ENCODE measurements around the gene RAPGEF3.

RAPGEF3 gene

GRCh38 chr12:47736216-47736615 is 22.5 kb downstream of the RAPGEF3 start:
- Histone ChIP-seq H3K27ac (ENCODE audit: low read length) (peak overlapping the region; percentile 36), H3K4me3 (ENCODE audit: low read depth in 1 of 2, low read length in 2 of 2) (no peak overlapping the region), H3K36me3 (ENCODE audit: control insufficient read depth in 1 of 2, insufficient read depth in 2 of 2, low read length in 2 of 2) (no peaks in the 10 kb centered on the region), H3K4me1 (ENCODE audit: control insufficient read depth in 1 of 2, insufficient read depth in 2 of 2, low read length in 2 of 2) (peaks cover 16 to 46% of the 10 kb centered on the region in 2 donors), H3K9me3 (ENCODE audit: control insufficient read depth in 1 of 2, low read length in 2 of 2) (no peaks in the 10 kb centered on the region), H3K27me3 (ENCODE audit: low read depth, low read length) (no peaks in the 10 kb centered on the region)

- H3K4me1 ChIP-seq (ENCODE audit: control insufficient read depth in 1 of 2, insufficient read depth in 2 of 2, low read length in 2 of 2), result peaks cover 16 to 41% of the 10 kb centered on the region in 2 donors
These were observed 23.0 kb downstream of the RAPGEF3 start for GRCh38 chr12:47735649-47736048.

GRCh38 chr12:47734725-47735480 is 23.8 kb downstream of the RAPGEF3 start:
- H3K4me3 ChIP-seq (ENCODE audit: low read depth in 1 of 2, low read length in 2 of 2), result no peak overlapping the region
- no peaks in the 10 kb centered on the region for H3K27me3 ChIP-seq (ENCODE audit: low read depth, low read length)
- no peaks in the 10 kb centered on the region for H3K36me3 ChIP-seq (ENCODE audit: control insufficient read depth in 1 of 2, insufficient read depth in 2 of 2, low read length in 2 of 2)
- H3K27ac ChIP-seq (ENCODE audit: low read length), result no peak overlapping the region
- H3K4me1 ChIP-seq (ENCODE audit: control insufficient read depth in 1 of 2, insufficient read depth in 2 of 2, low read length in 2 of 2), result peaks cover 16 to 37% of the 10 kb centered on the region in 2 donors
- H3K9me3 ChIP-seq (ENCODE audit: control insufficient read depth in 1 of 2, low read length in 2 of 2), result no peaks in the 10 kb centered on the region

More at GRCh38 chr12:47735649-47736048, 23.0 kb downstream of the RAPGEF3 start:
- Histone ChIP-seq H3K4me3 (ENCODE audit: low read depth in 1 of 2, low read length in 2 of 2) (no peak overlapping the region), H3K27ac (ENCODE audit: low read length) (peak overlapping the region; percentile 36), H3K36me3 (ENCODE audit: control insufficient read depth in 1 of 2, insufficient read depth in 2 of 2, low read length in 2 of 2) (no peaks in the 10 kb centered on the region), H3K9me3 (ENCODE audit: control insufficient read depth in 1 of 2, low read length in 2 of 2) (no peaks in the 10 kb centered on the region), H3K27me3 (ENCODE audit: low read depth, low read length) (no peaks in the 10 kb centered on the region)

GRCh38 chr12:47733142-47733541 is 25.5 kb downstream of the RAPGEF3 start:
- Histone ChIP-seq H3K4me3 (ENCODE audit: low read depth in 1 of 2, low read length in 2 of 2) (no peak overlapping the region), H3K27ac (ENCODE audit: low read length) (no peak overlapping the region), H3K36me3 (ENCODE audit: control insufficient read depth in 1 of 2, insufficient read depth in 2 of 2, low read length in 2 of 2) (no peaks in the 10 kb centered on the region), H3K27me3 (ENCODE audit: low read depth, low read length) (no peaks in the 10 kb centered on the region), H3K9me3 (ENCODE audit: control insufficient read depth in 1 of 2, low read length in 2 of 2) (no peaks in the 10 kb centered on the region), H3K4me1 (ENCODE audit: control insufficient read depth in 1 of 2, insufficient read depth in 2 of 2, low read length in 2 of 2) (peaks cover 16 to 32% of the 10 kb centered on the region in 2 donors)

- no peaks in the 10 kb centered on the region for H3K36me3 ChIP-seq (ENCODE audit: control insufficient read depth in 1 of 2, insufficient read depth in 2 of 2, low read length in 2 of 2)
- H3K27me3 ChIP-seq (ENCODE audit: low read depth, low read length), result no peaks in the 10 kb centered on the region
- H3K27ac ChIP-seq (ENCODE audit: low read length), result no peak overlapping the region
- H3K9me3 ChIP-seq (ENCODE audit: control insufficient read depth in 1 of 2, low read length in 2 of 2), result no peaks in the 10 kb centered on the region
- H3K4me1 ChIP-seq (ENCODE audit: control insufficient read depth in 1 of 2, insufficient read depth in 2 of 2, low read length in 2 of 2), result peaks cover 13 to 25% of the 10 kb centered on the region in 2 donors
- H3K4me3 ChIP-seq (ENCODE audit: low read depth in 1 of 2, low read length in 2 of 2), result no peak overlapping the region
These were observed 26.2 kb downstream of the RAPGEF3 start for GRCh38 chr12:47732504-47732903.

GRCh38 chr12:47731723-47732122 is 27.0 kb downstream of the RAPGEF3 start:
- Histone ChIP-seq H3K27ac (ENCODE audit: low read length) (no peak overlapping the region), H3K36me3 (ENCODE audit: control insufficient read depth in 1 of 2, insufficient read depth in 2 of 2, low read length in 2 of 2) (no peaks in the 10 kb centered on the region), H3K4me3 (ENCODE audit: low read depth in 1 of 2, low read length in 2 of 2) (no peak overlapping the region), H3K4me1 (ENCODE audit: control insufficient read depth in 1 of 2, insufficient read depth in 2 of 2, low read length in 2 of 2) (peaks cover 10 to 18% of the 10 kb centered on the region in 2 donors), H3K9me3 (ENCODE audit: control insufficient read depth in 1 of 2, low read length in 2 of 2) (no peaks in the 10 kb centered on the region), H3K27me3 (ENCODE audit: low read depth, low read length) (no peaks in the 10 kb centered on the region)

- Histone ChIP-seq H3K36me3 (ENCODE audit: control insufficient read depth in 1 of 2, insufficient read depth in 2 of 2, low read length in 2 of 2) (no peaks in the 10 kb centered on the region), H3K27me3 (ENCODE audit: low read depth, low read length) (no peaks in the 10 kb centered on the region), H3K27ac (ENCODE audit: low read length) (no peak overlapping the region), H3K4me3 (ENCODE audit: low read depth in 1 of 2, low read length in 2 of 2) (no peak overlapping the region), H3K4me1 (ENCODE audit: control insufficient read depth in 1 of 2, insufficient read depth in 2 of 2, low read length in 2 of 2) (peaks cover 0 to 5% of the 10 kb centered on the region in 2 donors), H3K9me3 (ENCODE audit: control insufficient read depth in 1 of 2, low read length in 2 of 2) (no peaks in the 10 kb centered on the region)
These were observed 28.3 kb downstream of the RAPGEF3 start for GRCh38 chr12:47730341-47730744.

- H3K27me3 ChIP-seq (ENCODE audit: low read depth, low read length), result no peaks in the 10 kb centered on the region
- H3K4me3 ChIP-seq (ENCODE audit: low read depth in 1 of 2, low read length in 2 of 2), result no peak overlapping the region
- H3K4me1 ChIP-seq (ENCODE audit: control insufficient read depth in 1 of 2, insufficient read depth in 2 of 2, low read length in 2 of 2), result no peaks in the 10 kb centered on the region
- no peaks in the 10 kb centered on the region for H3K36me3 ChIP-seq (ENCODE audit: control insufficient read depth in 1 of 2, insufficient read depth in 2 of 2, low read length in 2 of 2)
- H3K9me3 ChIP-seq (ENCODE audit: control insufficient read depth in 1 of 2, low read length in 2 of 2), result no peaks in the 10 kb centered on the region
- no peak overlapping the region for H3K27ac ChIP-seq (ENCODE audit: low read length)
These were observed 29.4 kb downstream of the RAPGEF3 start for GRCh38 chr12:47729233-47729632.

- no peak overlapping the region for H3K27ac ChIP-seq (ENCODE audit: low read length)
- no peaks in the 10 kb centered on the region for H3K4me1 ChIP-seq (ENCODE audit: control insufficient read depth in 1 of 2, insufficient read depth in 2 of 2, low read length in 2 of 2)
These were observed 32.8 kb downstream of the RAPGEF3 start for GRCh38 chr12:47725893-47726292.

GRCh38 chr12:47725091-47725772 is 33.4 kb downstream of the RAPGEF3 start, which contains the start of gene ENDOU:
ENDOU (minus strand) TSS chr12:47725490; CDS start chr12:47725413, 77 bp downstream.
- Histone ChIP-seq H3K27ac (ENCODE audit: low read length) (no peak within 1 kb of the TSS), H3K36me3 (ENCODE audit: control insufficient read depth in 1 of 2, insufficient read depth in 2 of 2, low read length in 2 of 2) (no peaks in the 10 kb centered on the region), H3K4me1 (ENCODE audit: control insufficient read depth in 1 of 2, insufficient read depth in 2 of 2, low read length in 2 of 2) (no peaks in the 10 kb centered on the region), H3K27me3 (ENCODE audit: low read depth, low read length) (no peaks in the 10 kb centered on the region), H3K4me3 (ENCODE audit: low read depth in 1 of 2, low read length in 2 of 2) (no peak within 1 kb of the TSS), H3K9me3 (ENCODE audit: control insufficient read depth in 1 of 2, low read length in 2 of 2) (no peaks in the 10 kb centered on the region)

More at GRCh38 chr12:47725893-47726292, 32.8 kb downstream of the RAPGEF3 start:
- Histone ChIP-seq H3K27me3 (ENCODE audit: low read depth, low read length) (no peaks in the 10 kb centered on the region), H3K36me3 (ENCODE audit: control insufficient read depth in 1 of 2, insufficient read depth in 2 of 2, low read length in 2 of 2) (no peaks in the 10 kb centered on the region), H3K4me3 (ENCODE audit: low read depth in 1 of 2, low read length in 2 of 2) (no peak overlapping the region), H3K9me3 (ENCODE audit: control insufficient read depth in 1 of 2, low read length in 2 of 2) (no peaks in the 10 kb centered on the region)

- Histone ChIP-seq H3K4me3 (ENCODE audit: low read depth in 1 of 2, low read length in 2 of 2) (no peak overlapping the region), H3K27ac (ENCODE audit: low read length) (no peak overlapping the region)
These were observed 35.6 kb downstream of the RAPGEF3 start for GRCh38 chr12:47722941-47723631.

More at GRCh38 chr12:47722941-47723631, 35.6 kb downstream of the RAPGEF3 start:
- Histone ChIP-seq H3K36me3 (ENCODE audit: control insufficient read depth in 1 of 2, insufficient read depth in 2 of 2, low read length in 2 of 2) (peaks cover 0 to 5% of the 10 kb centered on the region in 2 donors), H3K9me3 (ENCODE audit: control insufficient read depth in 1 of 2, low read length in 2 of 2) (no peaks in the 10 kb centered on the region), H3K27me3 (ENCODE audit: low read depth, low read length) (no peaks in the 10 kb centered on the region), H3K4me1 (ENCODE audit: control insufficient read depth in 1 of 2, insufficient read depth in 2 of 2, low read length in 2 of 2) (peaks cover under 1 to 3% of the 10 kb centered on the region in 2 donors)

Measured in muscle layer of duodenum (tissue), 2 donors.